Muscle of leg (tissue), 11 donors: Measurements from ENCODE around the gene SLC27A1. TPM values are rescaled to one million over a fixed set of nuclear protein-coding genes. Genes with fewer than 3 reads are reported as not detected.

ENCODE experiments used
- DNase-seq: peaks from one replicate; pipeline ENCODE4 v3.0.0; 2013
- H3K27ac ChIP-seq: one replicate; pipeline ENCODE4 v1.5.1; 2013; ENCODE audit warnings: mild to moderate bottlenecking, low read length, control low read depth
- H3K27me3 ChIP-seq: one replicate; pipeline ENCODE4 v1.6.1; 2013; ENCODE audit warnings: low read length; ENCODE audit not compliant: control insufficient read depth, insufficient read depth
- H3K36me3 ChIP-seq: one replicate; pipeline ENCODE4 v1.6.1; 2013; ENCODE audit warnings: low read length; ENCODE audit not compliant: control insufficient read depth, insufficient read depth
- H3K4me1 ChIP-seq: one replicate; pipeline ENCODE4 v1.6.1; 2013; ENCODE audit warnings: low read length; ENCODE audit not compliant: control insufficient read depth, insufficient read depth
- H3K4me3 ChIP-seq: one replicate; pipeline ENCODE4 v1.5.1; 2013; ENCODE audit warnings: low read length, control low read depth
- H3K9me3 ChIP-seq: replicated peaks from 2 replicates; pipeline ENCODE4 v1.6.1; 2013; ENCODE audit warnings: low read depth, low read length; ENCODE audit not compliant: control insufficient read depth
- WGBS: methylation state at CpG from one replicate; pipeline ENCODE4 v1.1.5; 2013; ENCODE audit warnings: missing lambda C conversion rate; ENCODE audit not compliant: insufficient coverage; 5-methylcytosine and 5-hydroxymethylcytosine counted together
- polyA plus RNA-seq, 8 donors: library from polyadenylated mRNA; unstranded; fragments of 120-200 nt; gene quantifications; one replicate each; pipeline versions ENCODE4 v1.2.1 to v1.2.3, GENCODE V29; 2013; ENCODE audit warnings: inconsistent platforms in 1 of 8, low replicate concordance in 1 of 8; ENCODE audit not compliant: insufficient read length in 8 of 8, insufficient read depth in 1 of 8
- total RNA-seq: library from RNA; stranded (reverse); fragments of 120-200 nt; gene quantifications from one replicate; pipeline ENCODE4 v1.2.4, GENCODE V29; 2013

The SLC27A1 gene
- total and polyA plus RNA-seq, 9 donors, result 11.6 to 20.7 (median 15.8) TPM

GRCh38 chr19:17538684-17539237 is 68.4 kb downstream of the SLC27A1 start:
- WGBS, result 5% methylated on average over 13 of the region's 13 CpGs
- Histone ChIP-seq H3K9me3 (peaks cover 6% of the 10 kb centered on the region), H3K4me1 (peaks cover 11% of the 10 kb centered on the region), H3K27me3 (no peaks in the 10 kb centered on the region), H3K36me3 (no peaks in the 10 kb centered on the region), H3K27ac (no peak overlapping the region), H3K4me3 (peak overlapping the region; percentile 45)
- DNase-seq, result no peak

- peaks cover 11% of the 10 kb centered on the region for H3K4me1 ChIP-seq
- peak overlapping the region; percentile 67 for H3K27ac ChIP-seq
- under 1% methylated on average over 79 of the region's 82 CpGs for WGBS
- no peaks in the 10 kb centered on the region for H3K27me3 ChIP-seq
- H3K36me3 ChIP-seq, result no peaks in the 10 kb centered on the region
- peaks cover 6% of the 10 kb centered on the region for H3K9me3 ChIP-seq
- H3K4me3 ChIP-seq, result peak overlapping the region; percentile 45
- DNase-seq, result peak; percentile 94
Measured at GRCh38 chr19:17539238-17540117, 69.2 kb downstream of the SLC27A1 start.

GRCh38 chr19:17540174-17540573 is 69.8 kb downstream of the SLC27A1 start:
- 62% methylated on average over 27 of the region's 30 CpGs for WGBS
- H3K27ac ChIP-seq, result no peak overlapping the region

GRCh38 chr19:17541184-17541759 is 70.9 kb downstream of the SLC27A1 start:
- no peaks in the 10 kb centered on the region for H3K27me3 ChIP-seq

More at GRCh38 chr19:17540174-17540573, 69.8 kb downstream of the SLC27A1 start:
- Histone ChIP-seq H3K9me3 (peaks cover 6% of the 10 kb centered on the region), H3K36me3 (no peaks in the 10 kb centered on the region), H3K4me3 (no peak overlapping the region), H3K4me1 (peaks cover 11% of the 10 kb centered on the region), H3K27me3 (no peaks in the 10 kb centered on the region)
- no peak for DNase-seq

GRCh38 chr19:17542042-17542441 is 71.7 kb downstream of the SLC27A1 start:
- H3K4me3 ChIP-seq, result no peak overlapping the region
- peaks cover 6% of the 10 kb centered on the region for H3K9me3 ChIP-seq
- DNase-seq, result no peak
- no peaks in the 10 kb centered on the region for H3K27me3 ChIP-seq
- H3K27ac ChIP-seq, result no peak overlapping the region
- no peaks in the 10 kb centered on the region for H3K36me3 ChIP-seq
- WGBS, result 53% methylated on average over 14 of the region's 15 CpGs
- peaks cover 11% of the 10 kb centered on the region for H3K4me1 ChIP-seq

More at GRCh38 chr19:17541184-17541759, 70.9 kb downstream of the SLC27A1 start:
- no peak overlapping the region for H3K27ac ChIP-seq
- H3K36me3 ChIP-seq, result no peaks in the 10 kb centered on the region
- no CpG with 5 or more reads among the region's 4 CpGs for WGBS
- H3K4me1 ChIP-seq, result peaks cover 11% of the 10 kb centered on the region
- DNase-seq, result no peak
- no peak overlapping the region for H3K4me3 ChIP-seq
- peaks cover 6% of the 10 kb centered on the region for H3K9me3 ChIP-seq

- Histone ChIP-seq H3K9me3 (peaks cover 6% of the 10 kb centered on the region), H3K27ac (no peak overlapping the region), H3K4me1 (peaks cover 11% of the 10 kb centered on the region), H3K27me3 (no peaks in the 10 kb centered on the region), H3K36me3 (no peaks in the 10 kb centered on the region), H3K4me3 (no peak overlapping the region)
- no peak for DNase-seq
- 81% methylated on average over 11 of the region's 14 CpGs for WGBS
Measured at GRCh38 chr19:17542793-17543582, 72.7 kb downstream of the SLC27A1 start.

GRCh38 chr19:17543986-17544385 is 73.7 kb downstream of the SLC27A1 start:
- no peak for DNase-seq
- Histone ChIP-seq H3K27me3 (no peaks in the 10 kb centered on the region), H3K27ac (no peak overlapping the region), H3K4me3 (no peak overlapping the region), H3K4me1 (peaks cover 7% of the 10 kb centered on the region), H3K36me3 (no peaks in the 10 kb centered on the region), H3K9me3 (peaks cover 6% of the 10 kb centered on the region)
- 57% methylated on average over 1 of the region's 4 CpGs for WGBS

GRCh38 chr19:17544418-17544817 is 74.1 kb downstream of the SLC27A1 start:
- H3K36me3 ChIP-seq, result no peaks in the 10 kb centered on the region
- no peak overlapping the region for H3K4me3 ChIP-seq
- H3K4me1 ChIP-seq, result peaks cover 4% of the 10 kb centered on the region
- no peak overlapping the region for H3K27ac ChIP-seq
- H3K9me3 ChIP-seq, result peaks cover 6% of the 10 kb centered on the region
- no peak for DNase-seq
- 100% methylated on average over 1 of the region's 4 CpGs for WGBS
- H3K27me3 ChIP-seq, result no peaks in the 10 kb centered on the region

- peaks cover 5% of the 10 kb centered on the region for H3K4me1 ChIP-seq
- no peak overlapping the region for H3K4me3 ChIP-seq
- 81% methylated on average over 6 of the region's 6 CpGs for WGBS
- H3K27me3 ChIP-seq, result no peaks in the 10 kb centered on the region
- H3K9me3 ChIP-seq, result no peaks in the 10 kb centered on the region
- DNase-seq, result no peak
- H3K27ac ChIP-seq, result no peak overlapping the region
- no peaks in the 10 kb centered on the region for H3K36me3 ChIP-seq
Measured at GRCh38 chr19:17548145-17548544, 77.8 kb downstream of the SLC27A1 start.
